RWPE1 (cell line): ENCODE measurements around the gene TP53AIP1.

Experiments
- CTCF ChIA-PET: fragments of 350-600 bp; sonication (Branson Sonifier 250); formaldehyde crosslinking; extraction: SDS; loops from one replicate; lab custom pipeline; 2021; lab: Yijun Ruan, JAX
- POLR2A ChIA-PET: fragments of 400-600 bp; formaldehyde crosslinking; extraction: SDS; loops from one replicate; lab custom pipeline; 2020; ENCODE audit warnings: antibody characterized with exemption; ENCODE audit not compliant: low non-redundant PET; lab: Yijun Ruan, JAX
- DNase-seq: peaks from one replicate; pipeline ENCODE4 v3.0.0; 2012; ENCODE audit warnings: low spot score
- H3K27ac ChIP-seq: fragments of 450-650 bp; 2 replicates; pipeline ENCODE4 v1.5.1; 2017
- CTCF ChIP-seq: fragments of 450-650 bp; conservative IDR thresholded peaks from 2 replicates; pipeline ENCODE4 v1.5.1; 2017; ENCODE audit warnings: low read depth, mild to moderate bottlenecking

Gene TP53AIP1

DNA sequence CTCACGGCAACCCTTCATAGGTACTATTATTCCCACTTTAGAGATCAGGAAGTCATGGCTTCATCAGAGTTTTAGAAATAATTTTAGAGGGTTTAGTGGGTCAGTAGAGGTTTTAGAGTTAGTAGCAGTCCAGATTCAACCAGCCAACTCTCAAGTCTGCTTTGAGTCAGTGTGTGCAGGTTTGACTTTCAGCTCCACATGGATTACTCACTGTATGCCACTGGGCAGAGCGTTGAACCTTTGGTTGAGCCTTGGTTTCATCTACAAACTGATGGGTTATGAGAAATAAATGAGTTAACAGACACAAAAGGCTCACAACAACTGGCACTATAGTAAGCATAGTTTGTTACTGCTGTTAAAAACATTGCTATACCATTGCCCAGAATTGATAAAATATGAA, 19.0 kb upstream of the TP53AIP1 start:
- DNase-seq, result no peak
- TF ChIP-seq CTCF, result no peak
- POLR2A ChIA-PET, result no interaction called here
- H3K27ac ChIP-seq, result no peak overlapping the region
- CTCF ChIA-PET, result interaction anchor here (0.7 kb wide), 1 partner anchor 75 kb away, joined by 4 read pairs; no protein-coding TSS in a partner anchor

- ChIA-PET CTCF (interaction anchor here (0.6 to 5.2 kb wide), 9 partner anchors 48 to 1545 kb away, joined by 3 to 103 read pairs (median 4); partner anchors contain the start of gene KCNJ5), POLR2A (no interaction called here)
- no peak for TF ChIP-seq CTCF
- H3K27ac ChIP-seq, result no peak overlapping the region
- DNase-seq, result no peak
Measured at GRCh38 chr11:128957202-128957482, 14.5 kb upstream of the TP53AIP1 start.

DNA sequence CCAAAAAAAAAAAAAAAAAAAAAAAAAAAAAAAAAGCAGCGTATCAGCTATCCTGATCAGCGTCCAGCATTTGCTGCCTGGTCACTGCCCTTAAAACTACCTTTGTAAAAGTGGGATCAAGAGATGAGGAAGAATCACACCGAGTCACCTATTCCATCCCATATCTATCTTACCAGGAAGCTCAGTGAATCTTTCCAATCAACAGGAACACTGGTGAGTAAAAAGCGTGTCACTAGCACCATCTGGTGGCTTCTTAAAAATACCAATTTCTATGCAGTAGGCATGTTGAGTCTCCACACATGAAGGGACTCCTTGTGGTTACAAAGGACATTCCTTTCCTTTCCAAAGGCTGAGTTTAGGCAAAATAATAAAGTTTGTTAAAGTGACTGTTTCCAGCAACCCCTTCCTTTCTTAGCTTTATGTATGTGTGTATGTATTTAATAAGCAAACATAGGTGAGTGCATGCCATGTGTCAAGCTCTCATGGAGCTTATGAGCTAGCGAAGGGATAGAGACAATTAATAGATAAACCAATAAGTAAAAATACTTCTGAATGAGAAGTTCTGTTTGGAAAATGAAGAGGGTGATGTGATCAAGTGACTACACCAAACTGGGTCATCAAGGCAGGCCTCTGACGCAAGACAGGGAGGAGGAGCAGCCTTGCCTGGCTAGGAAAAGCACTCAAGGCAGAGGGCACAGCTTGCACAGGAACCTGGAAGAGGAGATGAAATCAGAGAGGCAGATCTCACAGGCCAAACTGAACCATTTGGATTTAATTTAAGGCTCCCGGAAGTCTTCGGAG, 13.9 kb upstream of the TP53AIP1 start:
- peak; percentile 54 for TF ChIP-seq CTCF
- CTCF ChIA-PET, result interaction anchor here (0.5 to 5.2 kb wide), 26 partner anchors 15 to 1545 kb away, joined by 3 to 103 read pairs (median 3); partner anchors contain the start of gene KCNJ5
- POLR2A ChIA-PET, result no interaction called here
- H3K27ac ChIP-seq, result no peak overlapping the region
- peak; percentile 77 for DNase-seq

GRCh38 chr11:128955636-128956035, 13.0 kb upstream of the TP53AIP1 start:
- DNase-seq, result no peak
- ChIA-PET CTCF (interaction anchor here (0.6 to 5.2 kb wide), 3 partner anchors 47 to 118 kb away, joined by 3 to 103 read pairs (median 5); no protein-coding TSS in a partner anchor), POLR2A (no interaction called here)
- TF ChIP-seq CTCF, result no peak
- no peak overlapping the region for H3K27ac ChIP-seq

DNA sequence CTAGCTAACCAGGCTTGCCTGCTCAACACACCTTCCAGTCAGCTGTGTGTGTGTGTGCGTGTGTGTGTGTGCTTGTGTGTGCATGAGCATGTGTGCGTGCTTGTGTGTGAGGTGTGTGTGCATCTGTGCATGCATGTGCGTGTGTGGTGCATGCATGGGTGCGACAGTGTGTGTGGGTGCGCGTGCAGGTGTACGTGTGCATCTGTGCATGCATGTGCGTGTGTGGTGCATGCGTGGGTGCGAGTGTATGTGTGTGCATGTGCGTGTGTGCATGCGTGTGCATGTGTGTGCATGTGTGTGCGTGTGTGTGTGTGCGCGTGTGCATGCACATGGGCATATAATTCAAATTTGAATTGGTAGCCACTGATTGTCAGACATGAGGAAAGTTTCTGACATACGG, 10.5 kb upstream of the TP53AIP1 start:
- ChIA-PET POLR2A (no interaction called here), CTCF (interaction anchor here (0.6 kb wide), 1 partner anchor 402 kb away, joined by 4 read pairs; no protein-coding TSS in a partner anchor)
- no peak for TF ChIP-seq CTCF
- DNase-seq, result no peak
- no peak overlapping the region for H3K27ac ChIP-seq

DNA sequence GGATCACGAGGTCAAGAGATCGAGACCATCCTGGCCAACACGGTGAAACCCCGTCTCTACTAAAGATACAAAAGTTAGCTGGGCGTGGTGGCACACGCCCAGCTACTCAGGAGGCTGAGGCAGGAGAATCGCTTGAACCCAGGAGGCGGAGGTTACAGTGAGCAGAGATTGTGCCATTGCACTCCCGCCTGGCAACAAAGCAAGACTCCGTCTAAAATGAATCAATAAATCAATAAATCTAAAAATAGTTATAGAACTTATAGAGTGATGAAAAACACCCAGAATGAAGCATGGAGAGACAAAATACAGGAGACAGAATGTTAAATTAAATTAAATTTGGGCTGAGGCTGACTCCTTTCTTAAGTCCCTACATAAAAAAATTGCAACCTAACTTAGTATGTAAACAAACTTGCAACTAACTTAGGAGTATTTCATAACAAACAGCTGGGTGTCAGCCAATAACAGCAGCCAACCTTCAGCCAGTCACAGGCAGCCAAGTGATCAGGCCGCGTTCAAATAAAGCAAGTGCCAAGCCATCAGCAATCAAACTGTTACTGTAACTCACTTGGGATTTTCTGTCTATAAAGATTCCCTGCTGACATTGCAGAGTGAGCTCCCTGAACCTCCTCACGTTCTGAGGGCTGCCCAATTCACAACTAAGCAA, 7.3 kb upstream of the TP53AIP1 start:
- POLR2A ChIA-PET, result no interaction called here
- CTCF ChIA-PET, result interaction anchor here (1.7 kb wide), 1 partner anchor 9 kb away, joined by 5 read pairs; no protein-coding TSS in a partner anchor
- DNase-seq, result no peak
- TF ChIP-seq CTCF, result no peak
- no peak overlapping the region for H3K27ac ChIP-seq
